Measurements from ENCODE around the gene SLC34A3. TPM values are rescaled to one million over a fixed set of nuclear protein-coding genes. Genes with fewer than 3 reads are reported as not detected.

Gene SLC34A3
- total RNA-seq, 8 experiments from 2014 or later, result 0.11 to 0.49 (median 0.20) TPM; not detected in 2

DNA sequence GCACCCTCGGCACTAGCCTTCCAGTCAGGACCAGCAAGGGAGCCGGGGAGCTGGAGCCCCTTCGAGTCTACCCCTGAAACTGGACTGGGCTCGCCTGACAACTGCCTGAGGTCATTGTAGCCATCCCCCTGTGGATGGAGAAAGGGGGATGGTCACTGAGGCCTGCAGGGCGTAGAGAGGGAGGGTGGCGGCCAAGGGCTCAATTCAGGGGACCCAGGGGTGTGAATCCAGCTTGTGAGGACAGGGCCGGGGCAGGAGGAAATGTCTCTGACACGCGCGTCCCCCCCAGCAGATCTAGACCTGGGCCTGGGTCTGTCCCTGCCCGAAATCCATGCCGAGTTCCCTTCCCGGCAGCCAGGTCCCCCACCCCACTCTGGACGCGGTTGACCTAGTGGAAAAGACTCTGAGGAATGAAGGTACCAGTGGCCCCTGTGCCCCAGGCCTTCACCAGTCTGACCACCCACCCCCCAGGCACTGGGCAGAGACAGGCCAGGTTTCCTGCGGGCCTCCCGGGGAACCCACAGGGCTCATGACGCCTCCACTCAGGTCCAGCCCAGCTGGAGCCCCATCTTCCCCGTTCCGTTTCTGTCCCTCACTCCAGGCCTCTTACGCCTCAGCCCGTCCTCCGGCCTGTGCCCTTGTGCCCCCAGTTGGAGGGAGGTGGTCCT lies 805 bp downstream of the SLC34A3 start:
- ATAC-seq (replicated peaks in 6 of 8), result no peak
- 60 to 87% methylated on average over 1 to 3 of the region's 23 CpGs; no CpG with 5 or more reads in 8 of the 10 experiments for WGBS, 10 experiments
- H3K4me1 ChIP-seq (replicated peaks in 1 of 2), result peaks cover 0 to 5% of the 10 kb centered on the region in 2 donors
- H3K27ac ChIP-seq, result no peak overlapping the region
- in situ Hi-C loops (cut with MboI; ENCODE audit: low pct_unique_long_range_greater_than_20kb in 2 of 9, low sequenced_read_pairs in 9 of 9, unreplicated experiment in 9 of 9), result loop anchor here in 1 of 9 experiments (25.0 kb wide), 1 partner anchor 119 kb away; the partner anchor contains the start of gene DPP7
- no peak overlapping the region for H3K4me3 ChIP-seq

DNA sequence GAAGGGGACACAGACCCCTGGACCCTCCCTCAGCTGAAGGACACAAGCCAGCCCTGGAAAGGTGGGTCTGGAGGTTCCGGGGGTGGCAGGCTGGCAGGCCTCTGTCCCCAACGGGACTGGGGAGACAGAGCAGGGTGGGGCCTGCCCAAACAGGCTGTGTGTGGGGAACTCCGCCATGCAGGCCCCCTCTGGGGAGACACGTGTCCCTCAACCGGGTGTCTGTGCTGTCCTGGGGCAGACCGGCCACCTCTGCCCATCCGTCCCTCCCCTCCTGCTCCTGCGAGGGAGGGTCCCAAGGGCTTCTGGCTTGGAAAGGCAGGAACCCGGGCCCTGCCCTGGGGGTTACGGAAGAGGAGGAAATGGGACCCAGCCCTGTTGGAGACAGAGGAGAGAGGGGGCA lies 1.4 kb downstream of the SLC34A3 start:
- peaks cover 5 to 11% of the 10 kb centered on the region in 2 donors for H3K4me1 ChIP-seq (replicated peaks in 1 of 2)
- H3K4me3 ChIP-seq, result no peak overlapping the region
- H3K27ac ChIP-seq, result no peak overlapping the region
- 70% methylated on average over 5 of the region's 10 CpGs; no CpG with 5 or more reads in 9 of the 10 experiments for WGBS, 10 experiments
- in situ Hi-C loops (cut with MboI; ENCODE audit: low pct_unique_long_range_greater_than_20kb in 2 of 9, low sequenced_read_pairs in 9 of 9, unreplicated experiment in 9 of 9), result loop anchor here in 1 of 9 experiments (25.0 kb wide), 1 partner anchor 120 kb away; the partner anchor contains the start of gene DPP7
- ATAC-seq (replicated peaks in 6 of 8), result no peak

DNA sequence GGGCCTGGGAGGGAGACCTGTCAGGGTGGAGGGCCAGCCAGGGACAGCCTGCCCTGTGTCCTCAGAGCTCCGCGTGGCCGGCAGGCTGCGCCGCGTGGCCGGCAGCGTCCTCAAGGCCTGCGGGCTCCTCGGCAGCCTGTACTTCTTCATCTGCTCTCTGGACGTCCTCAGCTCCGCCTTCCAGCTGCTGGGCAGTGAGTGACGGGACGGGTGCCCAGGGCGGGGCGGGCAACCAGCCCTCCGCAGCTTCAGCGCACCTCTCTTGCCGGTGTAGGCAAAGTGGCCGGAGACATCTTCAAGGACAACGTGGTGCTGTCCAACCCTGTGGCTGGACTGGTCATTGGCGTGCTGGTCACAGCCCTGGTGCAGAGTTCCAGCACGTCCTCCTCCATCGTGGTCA lies 1.8 kb downstream of the SLC34A3 start:
- in situ Hi-C loops (cut with MboI; ENCODE audit: low pct_unique_long_range_greater_than_20kb in 2 of 9, low sequenced_read_pairs in 9 of 9, unreplicated experiment in 9 of 9), result loop anchor here in 1 of 9 experiments (25.0 kb wide), 1 partner anchor 120 kb away; the partner anchor contains the start of gene DPP7

GRCh38 chr9:137233143-137233980 lies 2.7 kb downstream of the SLC34A3 start:
- Histone ChIP-seq H3K4me3 (no peak overlapping the region), H3K4me1 (replicated peaks in 1 of 2) (peaks cover 5 to 13% of the 10 kb centered on the region in 2 donors), H3K27ac (no peak overlapping the region)
- no peak for ATAC-seq (replicated peaks in 6 of 8)
- in situ Hi-C loops (cut with MboI; ENCODE audit: low pct_unique_long_range_greater_than_20kb in 2 of 9, low sequenced_read_pairs in 9 of 9, unreplicated experiment in 9 of 9), result loop anchor here in 1 of 9 experiments (25.0 kb wide), 1 partner anchor 121 kb away; the partner anchor contains the start of gene DPP7
- WGBS, 10 experiments, result 50 to 60% methylated on average over 1 to 2 of the region's 40 CpGs; no CpG with 5 or more reads in 8 of the 10 experiments

More for the DNA sequence above, 1.8 kb downstream of the SLC34A3 start:
- Histone ChIP-seq H3K27ac (no peak overlapping the region), H3K4me3 (no peak overlapping the region), H3K4me1 (replicated peaks in 1 of 2) (peaks cover 5 to 13% of the 10 kb centered on the region in 2 donors)
- no peak for ATAC-seq (replicated peaks in 6 of 8)
- 0 to 87% methylated on average over 1 to 3 of the region's 24 CpGs; no CpG with 5 or more reads in 8 of the 10 experiments for WGBS, 10 experiments

GRCh38 chr9:137234055-137234697 lies 3.5 kb downstream of the SLC34A3 start:
- ATAC-seq (replicated peaks in 6 of 8), result no peak
- Histone ChIP-seq H3K27ac (no peak overlapping the region), H3K4me3 (no peak overlapping the region), H3K4me1 (replicated peaks in 1 of 2) (peaks cover 5 to 14% of the 10 kb centered on the region in 2 donors)
- 60 to 82% (median 80%) methylated on average over 1 to 19 of the region's 40 CpGs; no CpG with 5 or more reads in 5 of the 10 experiments for WGBS, 10 experiments
- in situ Hi-C loops (cut with MboI; ENCODE audit: low pct_unique_long_range_greater_than_20kb in 2 of 9, low sequenced_read_pairs in 9 of 9, unreplicated experiment in 9 of 9), result loop anchor here in 1 of 9 experiments (25.0 kb wide), 1 partner anchor 122 kb away; the partner anchor contains the start of gene DPP7

- Histone ChIP-seq H3K27ac (no peak overlapping the region), H3K4me1 (replicated peaks in 1 of 2) (peaks cover 9 to 19% of the 10 kb centered on the region in 2 donors), H3K4me3 (no peak overlapping the region)
- in situ Hi-C loops (cut with MboI; ENCODE audit: low pct_unique_long_range_greater_than_20kb in 2 of 9, low sequenced_read_pairs in 9 of 9, unreplicated experiment in 9 of 9), result loop anchor here in 1 of 9 experiments (25.0 kb wide), 1 partner anchor 123 kb away; the partner anchor contains the start of gene DPP7
- WGBS, 10 experiments, result 80 to 90% (median 83%) methylated on average over 1 to 2 of the region's 18 CpGs; no CpG with 5 or more reads in 7 of the 10 experiments
- ATAC-seq (replicated peaks in 6 of 8), result no peak
These were observed 4.2 kb downstream of the SLC34A3 start for GRCh38 chr9:137234758-137235423.

GRCh38 chr9:137235424-137236237 lies 4.9 kb downstream of the SLC34A3 start:
- Histone ChIP-seq H3K27ac (no peak overlapping the region), H3K4me3 (no peak overlapping the region), H3K4me1 (replicated peaks in 1 of 2) (peaks cover 9 to 19% of the 10 kb centered on the region in 2 donors)
- no peak for ATAC-seq (replicated peaks in 6 of 8)
- in situ Hi-C loops (cut with MboI; ENCODE audit: low pct_unique_long_range_greater_than_20kb in 2 of 9, low sequenced_read_pairs in 9 of 9, unreplicated experiment in 9 of 9), result loop anchor here in 1 of 9 experiments (25.0 kb wide), 1 partner anchor 123 kb away; the partner anchor contains the start of gene DPP7
- WGBS, 10 experiments, result 40 to 100% methylated on average over 1 to 2 of the region's 35 CpGs; no CpG with 5 or more reads in 8 of the 10 experiments

- Histone ChIP-seq H3K27ac (peak overlapping the region in 1 of 2 donors; percentile 8), H3K4me3 (no peak overlapping the region), H3K4me1 (replicated peaks in 1 of 2) (peaks cover 9 to 19% of the 10 kb centered on the region in 2 donors)
- in situ Hi-C loops (cut with MboI; ENCODE audit: low pct_unique_long_range_greater_than_20kb in 2 of 9, low sequenced_read_pairs in 9 of 9, unreplicated experiment in 9 of 9), result loop anchor here in 1 of 9 experiments (25.0 kb wide), 1 partner anchor 124 kb away; the partner anchor contains the start of gene DPP7
- peak; percentile 4 to 46 (median 21) for ATAC-seq (replicated peaks in 6 of 8)
- WGBS, 10 experiments, result 0 to 40% methylated on average over 1 to 5 of the region's 31 CpGs; no CpG with 5 or more reads in 8 of the 10 experiments
These were observed 5.7 kb downstream of the SLC34A3 start for GRCh38 chr9:137236238-137236935.

DNA sequence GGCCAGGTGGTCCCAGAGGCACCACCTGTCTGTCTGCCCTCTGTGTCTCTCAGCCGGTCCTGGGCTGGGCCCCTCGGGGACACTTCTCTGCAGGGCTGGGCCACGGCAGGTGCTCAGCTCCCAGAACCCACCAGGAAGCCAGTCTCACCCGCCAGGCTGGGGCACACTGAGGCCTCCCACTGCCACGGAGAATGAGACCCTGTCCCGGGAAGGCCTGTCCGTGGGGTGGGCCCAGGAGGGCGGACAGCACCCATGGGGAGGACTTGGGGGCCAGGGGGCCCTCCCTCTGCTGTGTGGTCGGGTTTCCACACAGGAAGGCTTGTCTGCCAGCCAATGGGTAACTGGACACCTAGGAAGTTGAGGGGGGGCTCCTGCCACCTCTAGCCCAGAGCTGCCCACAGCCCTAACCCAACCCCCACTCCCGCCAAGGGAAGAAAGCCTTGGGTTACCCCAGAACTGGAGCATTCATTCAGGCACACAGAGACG lies 6.3 kb downstream of the SLC34A3 start:
- in situ Hi-C loops (cut with MboI; ENCODE audit: low pct_unique_long_range_greater_than_20kb in 2 of 9, low sequenced_read_pairs in 9 of 9, unreplicated experiment in 9 of 9), result loop anchor here in 1 of 9 experiments (25.0 kb wide), 1 partner anchor 125 kb away; the partner anchor contains the start of gene DPP7
- H3K27ac ChIP-seq, result peak overlapping the region in 1 of 2 donors; percentile 8
- H3K4me1 ChIP-seq (replicated peaks in 1 of 2), result peaks cover 9 to 19% of the 10 kb centered on the region in 2 donors
- no peak for ATAC-seq (replicated peaks in 6 of 8)
- 47% methylated on average over 3 of the region's 11 CpGs; no CpG with 5 or more reads in 9 of the 10 experiments for WGBS, 10 experiments
- H3K4me3 ChIP-seq, result no peak overlapping the region

DNA sequence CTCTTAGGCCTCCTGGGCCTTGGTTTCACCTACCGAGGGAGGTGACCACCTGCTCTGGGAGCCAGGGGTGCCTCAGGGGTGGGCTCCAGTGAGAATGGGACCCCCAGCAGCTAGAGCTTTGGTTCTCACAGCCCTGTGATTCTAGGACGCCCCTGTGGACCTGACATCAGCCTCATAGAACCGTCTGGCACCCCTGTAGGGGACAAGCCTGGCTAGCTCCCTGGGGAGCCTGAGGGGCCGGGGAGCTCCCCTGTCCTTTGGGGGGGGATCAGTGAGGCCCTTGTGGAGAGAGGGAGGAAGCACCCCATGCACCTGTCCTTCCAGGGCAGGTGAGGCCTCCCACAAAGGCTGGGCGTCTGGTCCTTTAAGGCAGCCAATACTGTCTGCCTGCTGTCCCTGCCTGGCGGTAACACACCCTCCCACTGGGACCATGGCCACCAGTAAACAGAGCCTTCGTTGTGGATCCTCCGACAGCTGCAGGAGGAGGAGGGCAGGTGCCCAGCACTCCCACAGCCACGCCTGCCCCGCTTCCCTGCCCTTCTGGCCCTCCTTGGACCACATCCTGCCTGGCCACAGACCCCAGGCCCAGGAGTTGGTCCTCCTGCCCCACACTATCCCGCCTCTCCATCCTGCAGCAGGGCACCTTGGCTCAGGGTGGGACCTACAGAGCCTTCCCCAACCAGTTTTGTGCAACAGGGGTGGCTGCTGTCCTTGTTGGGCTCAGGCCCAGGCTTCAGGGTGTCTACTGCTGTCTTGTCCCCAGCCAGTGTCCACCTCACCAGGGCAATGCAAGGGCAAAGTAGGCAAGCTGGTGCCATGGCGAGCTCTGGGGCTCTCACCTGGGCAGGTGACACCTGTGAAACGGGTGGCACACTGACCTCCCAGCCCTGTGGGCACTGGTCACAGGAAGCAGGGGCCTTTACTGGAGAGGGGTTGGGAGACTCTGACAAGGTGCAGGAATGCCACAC lies 7.3 kb downstream of the SLC34A3 start:
- H3K4me1 ChIP-seq (replicated peaks in 1 of 2), result peaks cover 13 to 27% of the 10 kb centered on the region in 2 donors

More for the DNA sequence above, 7.3 kb downstream of the SLC34A3 start:
- in situ Hi-C loops (cut with MboI; ENCODE audit: low pct_unique_long_range_greater_than_20kb in 2 of 9, low sequenced_read_pairs in 9 of 9, unreplicated experiment in 9 of 9), result loop anchor here in 1 of 9 experiments (25.0 kb wide), 1 partner anchor 126 kb away; the partner anchor contains the start of gene DPP7
- 49 to 100% (median 85%) methylated on average over 1 to 3 of the region's 13 CpGs; no CpG with 5 or more reads in 4 of the 10 experiments for WGBS, 10 experiments
- ATAC-seq (replicated peaks in 6 of 8), result no peak
- H3K27ac ChIP-seq, result no peak overlapping the region
- no peak overlapping the region for H3K4me3 ChIP-seq
